ENCODE results near the gene RTP5. TPM values are rescaled to one million over a fixed set of nuclear protein-coding genes. Genes with fewer than 3 reads are reported as not detected.
A peak's percentile ranks its signal among the peaks of the same experiment; 100 is the strongest.

RTP5 gene
- total and polyA plus RNA-seq, 3 donors from 2014 or later = 0.13 to 0.93 (median 0.47) TPM

DNA sequence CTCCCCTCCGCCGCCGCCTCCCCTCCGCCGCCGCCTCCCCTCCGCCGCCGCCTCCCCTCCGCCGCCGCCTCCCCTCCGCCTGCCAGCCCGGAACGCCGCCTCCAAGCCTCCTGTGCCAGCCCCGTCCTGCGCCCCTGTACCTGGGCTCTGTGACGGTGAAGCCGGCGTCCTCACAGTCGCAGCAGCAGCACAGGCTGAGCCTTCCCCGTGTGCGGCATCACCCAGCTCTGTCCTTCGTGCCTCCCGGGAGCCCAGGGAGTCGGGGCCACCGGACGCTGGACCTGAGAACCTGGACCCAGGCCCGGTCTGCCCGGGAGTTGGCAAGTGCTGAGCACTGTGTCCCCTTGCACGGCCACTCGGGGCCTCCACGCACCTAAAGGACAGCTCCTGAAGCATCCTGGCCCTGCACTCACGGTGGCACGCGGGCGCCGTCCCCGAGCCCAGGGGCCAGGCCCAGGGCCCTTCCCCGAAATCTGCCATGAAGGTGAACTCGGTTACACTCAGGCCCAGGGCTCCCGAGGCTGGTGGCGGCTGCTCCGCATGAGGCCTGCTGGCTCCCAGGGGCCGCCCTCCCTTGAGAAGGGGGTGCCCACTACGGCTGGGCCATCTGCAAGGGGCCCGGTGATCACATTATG lies 32.9 kb downstream of the RTP5 start:
- Histone ChIP-seq H3K4me3 (peak overlapping the region; percentile 9 to 18), H3K27ac (no peak overlapping the region)
- 33 to 76% methylated on average over 27 to 29 of the region's 48 CpGs for WGBS, 2 donors

DNA sequence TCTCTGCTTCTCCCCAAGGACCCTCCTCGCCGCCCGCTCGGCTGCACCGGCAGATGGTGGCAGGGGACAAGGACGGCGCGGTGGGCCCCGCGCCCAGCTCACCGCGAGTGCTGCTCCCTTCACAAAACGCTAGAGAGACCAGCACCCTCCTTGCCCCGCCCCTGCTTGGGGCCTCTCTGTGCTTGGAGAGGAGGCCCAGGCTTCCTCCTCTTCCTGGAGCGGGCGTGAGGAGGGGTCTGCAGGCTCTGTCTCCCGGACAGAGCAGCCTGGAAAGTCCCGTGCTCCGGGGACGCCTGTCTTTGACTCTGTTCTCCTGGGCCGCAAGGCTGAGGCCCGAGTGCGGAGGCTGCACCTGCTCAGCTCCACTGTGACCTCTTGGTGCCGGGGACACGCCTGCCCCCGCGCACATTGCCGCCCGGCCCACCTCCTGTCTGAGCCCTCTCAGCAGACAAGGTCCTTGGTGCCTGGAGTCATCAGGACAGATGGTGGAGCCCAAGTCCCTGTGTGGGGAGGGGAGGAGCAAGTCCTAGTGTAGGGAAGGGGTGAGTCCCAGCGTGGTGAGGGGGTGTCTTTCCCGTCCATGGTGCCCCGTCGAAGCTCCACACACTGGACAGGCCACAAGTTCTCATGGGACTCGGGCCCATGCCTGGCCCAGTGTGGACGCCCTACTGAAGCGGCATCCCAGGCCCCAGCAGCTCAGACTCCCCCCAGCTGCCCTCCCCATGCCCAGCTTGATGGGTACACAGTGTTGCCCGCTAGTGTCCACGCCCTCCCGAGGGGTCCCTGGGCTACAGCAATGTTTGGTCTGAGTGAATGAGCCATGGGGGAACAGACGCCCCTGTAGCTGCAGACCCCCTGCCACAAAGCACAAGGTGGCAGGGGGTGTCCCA lies 33.8 kb downstream of the RTP5 start:
- TF ChIP-seq, protein P1, sequence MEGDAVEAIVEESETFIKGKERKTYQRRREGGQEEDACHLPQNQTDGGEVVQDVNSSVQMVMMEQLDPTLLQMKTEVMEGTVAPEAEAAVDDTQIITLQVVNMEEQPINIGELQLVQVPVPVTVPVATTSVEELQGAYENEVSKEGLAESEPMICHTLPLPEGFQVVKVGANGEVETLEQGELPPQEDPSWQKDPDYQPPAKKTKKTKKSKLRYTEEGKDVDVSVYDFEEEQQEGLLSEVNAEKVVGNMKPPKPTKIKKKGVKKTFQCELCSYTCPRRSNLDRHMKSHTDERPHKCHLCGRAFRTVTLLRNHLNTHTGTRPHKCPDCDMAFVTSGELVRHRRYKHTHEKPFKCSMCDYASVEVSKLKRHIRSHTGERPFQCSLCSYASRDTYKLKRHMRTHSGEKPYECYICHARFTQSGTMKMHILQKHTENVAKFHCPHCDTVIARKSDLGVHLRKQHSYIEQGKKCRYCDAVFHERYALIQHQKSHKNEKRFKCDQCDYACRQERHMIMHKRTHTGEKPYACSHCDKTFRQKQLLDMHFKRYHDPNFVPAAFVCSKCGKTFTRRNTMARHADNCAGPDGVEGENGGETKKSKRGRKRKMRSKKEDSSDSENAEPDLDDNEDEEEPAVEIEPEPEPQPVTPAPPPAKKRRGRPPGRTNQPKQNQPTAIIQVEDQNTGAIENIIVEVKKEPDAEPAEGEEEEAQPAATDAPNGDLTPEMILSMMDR (IDR thresholded peaks at IDR 0.05) = no peak
- TF ChIP-seq POLR2A (IDR thresholded peaks at IDR 0.05) = no peak
- Histone ChIP-seq H3K4me3 (peak overlapping the region in 1 of 2 donors; percentile 9), H3K27ac (no peak overlapping the region), H3K9me3 (no peaks in the 10 kb centered on the region), H3K36me3 (ENCODE audit: low read depth, missing control alignments) (no peaks in the 10 kb centered on the region), H3K4me1 (peaks cover 25% of the 10 kb centered on the region), H3K27me3 (no peaks in the 10 kb centered on the region)
- no peak for DNase-seq
- intact Hi-C loops (cut with DNase I; ENCODE audit: low total_unique reads) = no loop called here
- 71 to 84% methylated on average over 17 to 40 of the region's 40 CpGs for WGBS, 2 donors

More for the DNA sequence above, 32.9 kb downstream of the RTP5 start:
- Histone ChIP-seq H3K4me1 (peaks cover 25% of the 10 kb centered on the region), H3K9me3 (no peaks in the 10 kb centered on the region), H3K36me3 (ENCODE audit: low read depth, missing control alignments) (no peaks in the 10 kb centered on the region), H3K27me3 (no peaks in the 10 kb centered on the region)
- TF ChIP-seq POLR2A (IDR thresholded peaks at IDR 0.05) = no peak
- TF ChIP-seq, protein P1 (IDR thresholded peaks at IDR 0.05) = no peak
- intact Hi-C loops (cut with DNase I; ENCODE audit: low total_unique reads) = no loop called here
- DNase-seq = no peak

DNA sequence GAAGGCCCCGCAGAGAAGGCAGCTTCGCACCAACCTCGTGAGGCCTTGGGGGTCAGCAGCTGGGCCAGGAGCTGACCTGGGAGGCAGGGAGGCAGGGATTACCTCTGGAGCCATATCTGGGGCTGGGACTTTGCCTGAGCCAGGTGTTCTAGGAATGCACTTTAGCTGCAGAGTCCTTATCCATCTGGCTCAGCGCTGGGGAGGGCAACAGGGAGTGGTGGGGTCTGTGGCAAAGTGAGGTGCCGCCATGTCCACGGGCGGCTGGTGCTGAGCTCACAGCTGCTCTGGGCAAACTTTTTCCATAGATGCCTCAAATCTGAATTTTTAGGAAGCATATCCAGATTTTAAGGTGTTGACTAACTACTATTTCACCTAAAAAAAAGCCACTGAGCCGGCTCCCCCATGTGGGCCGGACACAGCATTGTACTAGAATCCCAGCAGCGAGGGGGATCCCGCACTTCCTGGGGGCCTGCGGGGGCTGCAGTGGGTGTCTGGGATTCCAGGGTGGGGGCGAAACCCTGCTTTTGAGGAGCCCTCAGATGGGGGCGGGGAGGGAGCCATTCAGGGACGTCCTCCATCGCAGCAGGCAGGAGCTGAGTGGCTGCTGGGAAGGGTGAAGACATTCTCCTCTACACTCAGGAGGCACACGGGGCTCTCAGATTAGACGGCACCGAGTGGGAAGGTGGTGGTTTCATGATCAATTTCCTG lies 34.6 kb downstream of the RTP5 start:
- Histone ChIP-seq H3K9me3 (no peaks in the 10 kb centered on the region), H3K27me3 (no peaks in the 10 kb centered on the region), H3K4me3 (no peak overlapping the region), H3K4me1 (peaks cover 22% of the 10 kb centered on the region), H3K27ac (no peak overlapping the region), H3K36me3 (ENCODE audit: low read depth, missing control alignments) (no peaks in the 10 kb centered on the region)
- 82 to 89% methylated on average over 14 to 19 of the region's 19 CpGs for WGBS, 2 donors
- no peak for DNase-seq
- TF ChIP-seq POLR2A (IDR thresholded peaks at IDR 0.05) = no peak
- TF ChIP-seq, protein P1 (IDR thresholded peaks at IDR 0.05) = no peak
- intact Hi-C loops (cut with DNase I; ENCODE audit: low total_unique reads) = no loop called here

DNA sequence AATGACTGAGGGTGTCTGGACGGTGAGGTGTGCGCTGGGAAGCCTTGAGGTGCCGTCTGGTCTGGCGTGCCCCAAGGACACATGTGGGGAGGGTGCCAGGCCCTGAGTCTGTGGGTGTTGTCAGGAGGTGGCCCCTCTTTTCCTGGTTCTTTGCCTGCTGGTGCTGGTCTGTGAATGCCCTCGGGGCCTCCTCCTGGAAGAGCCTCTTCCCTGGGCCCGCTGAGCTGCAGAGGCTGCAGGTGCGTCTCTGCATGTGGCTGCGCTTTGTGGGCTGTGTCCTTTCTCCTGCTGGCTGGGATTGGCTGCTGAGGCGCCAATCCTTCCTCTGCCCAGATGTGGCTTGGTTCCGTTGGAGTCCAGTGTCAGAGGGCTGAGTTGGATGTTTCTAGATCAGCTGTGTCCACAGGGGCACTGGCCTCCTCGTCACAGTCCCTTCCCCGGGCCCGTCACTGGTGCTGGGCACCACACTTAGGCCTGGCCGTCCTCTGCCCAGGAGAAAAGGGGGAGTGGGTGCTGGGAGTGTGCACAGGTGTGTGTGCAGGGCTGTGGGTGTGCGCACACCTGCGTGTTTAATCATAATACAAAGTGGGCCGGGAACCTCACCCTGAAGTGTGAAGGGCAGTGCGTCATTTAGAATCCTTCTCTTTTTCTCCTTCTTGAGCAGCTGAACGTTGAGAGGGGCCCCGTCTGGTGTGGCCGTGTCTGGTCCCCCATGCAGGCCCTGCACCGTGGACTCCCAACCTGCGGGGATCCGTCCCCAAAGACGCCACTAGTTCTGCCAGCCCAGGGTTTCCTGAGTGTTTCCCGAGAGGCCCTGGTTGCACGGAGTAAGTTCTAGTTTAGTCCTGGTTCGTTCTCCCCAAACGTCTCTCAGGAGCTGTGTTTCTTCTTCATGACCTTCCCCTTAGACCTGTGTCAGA lies 35.5 kb downstream of the RTP5 start:
- DNase-seq = no peak
- WGBS, 2 donors = 81 to 90% methylated on average over 20 to 28 of the region's 29 CpGs
- intact Hi-C loops (cut with DNase I; ENCODE audit: low total_unique reads) = no loop called here

More for the DNA sequence above, 35.5 kb downstream of the RTP5 start:
- no peaks in the 10 kb centered on the region for H3K36me3 ChIP-seq (ENCODE audit: low read depth, missing control alignments)
- H3K4me1 ChIP-seq = peaks cover 17% of the 10 kb centered on the region
- TF ChIP-seq, protein P1 (IDR thresholded peaks at IDR 0.05) = no peak
- TF ChIP-seq POLR2A (IDR thresholded peaks at IDR 0.05) = no peak
- H3K4me3 ChIP-seq = no peak overlapping the region
- H3K9me3 ChIP-seq = no peaks in the 10 kb centered on the region
- no peak overlapping the region for H3K27ac ChIP-seq
- H3K27me3 ChIP-seq = no peaks in the 10 kb centered on the region
